ENCODE data around the gene SH3BGR. TPM values are rescaled to one million over a fixed set of nuclear protein-coding genes. Genes with fewer than 3 reads are reported as not detected.

SH3BGR gene
- total RNA-seq, 1 donor, result 0.27 TPM

- DNase-seq (ENCODE audit: low read depth in 2 of 3, low spot score in 2 of 3), result no peak
Observed at GRCh38 chr21:39511102-39511501, 59.3 kb downstream of the SH3BGR start.

- no peak for DNase-seq (ENCODE audit: low read depth in 2 of 3, low spot score in 2 of 3)
Observed at GRCh38 chr21:39513735-39514134, 62.0 kb downstream of the SH3BGR start.

GRCh38 chr21:39515684-39516472 lies 64.1 kb downstream of the SH3BGR start:
- no peak for DNase-seq (ENCODE audit: low read depth in 2 of 3, low spot score in 2 of 3)

GRCh38 chr21:39518055-39518846 lies 66.5 kb downstream of the SH3BGR start:
- peak in 2 of 3 donors; percentile 63 to 76 for DNase-seq (ENCODE audit: low read depth in 2 of 3, low spot score in 2 of 3)

- DNase-seq (ENCODE audit: low read depth in 2 of 3, low spot score in 2 of 3), result no peak
Observed at GRCh38 chr21:39518847-39519210, 67.1 kb downstream of the SH3BGR start.

GRCh38 chr21:39519835-39520234 lies 68.1 kb downstream of the SH3BGR start:
- no peak for DNase-seq (ENCODE audit: low read depth in 2 of 3, low spot score in 2 of 3)

- DNase-seq (ENCODE audit: low read depth in 2 of 3, low spot score in 2 of 3), result no peak
Observed at GRCh38 chr21:39523399-39523798, 71.6 kb downstream of the SH3BGR start.

GRCh38 chr21:39523915-39524314 lies 72.1 kb downstream of the SH3BGR start:
- no peak for DNase-seq (ENCODE audit: low read depth in 2 of 3, low spot score in 2 of 3)

GRCh38 chr21:39525129-39525528 lies 73.4 kb downstream of the SH3BGR start:
- DNase-seq (ENCODE audit: low read depth in 2 of 3, low spot score in 2 of 3), result no peak

GRCh38 chr21:39525601-39526000 lies 73.8 kb downstream of the SH3BGR start:
- no peak for DNase-seq (ENCODE audit: low read depth in 2 of 3, low spot score in 2 of 3)

GRCh38 chr21:39527067-39527595 lies 75.4 kb downstream of the SH3BGR start:
- DNase-seq (ENCODE audit: low read depth in 2 of 3, low spot score in 2 of 3), result no peak

GRCh38 chr21:39527664-39528381 lies 76.1 kb downstream of the SH3BGR start:
- DNase-seq (ENCODE audit: low read depth in 2 of 3, low spot score in 2 of 3), result no peak

GRCh38 chr21:39529026-39529425 lies 77.3 kb downstream of the SH3BGR start:
- no peak for DNase-seq (ENCODE audit: low read depth in 2 of 3, low spot score in 2 of 3)

GRCh38 chr21:39531064-39531463 lies 79.3 kb downstream of the SH3BGR start:
- no peak for DNase-seq (ENCODE audit: low read depth in 2 of 3, low spot score in 2 of 3)

GRCh38 chr21:39531840-39532239 lies 80.1 kb downstream of the SH3BGR start:
- no peak for DNase-seq (ENCODE audit: low read depth in 2 of 3, low spot score in 2 of 3)

GRCh38 chr21:39533545-39534380 lies 82.0 kb downstream of the SH3BGR start:
- DNase-seq (ENCODE audit: low read depth in 2 of 3, low spot score in 2 of 3), result no peak

GRCh38 chr21:39535646-39536437 lies 84.1 kb downstream of the SH3BGR start:
- DNase-seq (ENCODE audit: low read depth in 2 of 3, low spot score in 2 of 3), result no peak

GRCh38 chr21:39536835-39537234 lies 85.1 kb downstream of the SH3BGR start:
- DNase-seq (ENCODE audit: low read depth in 2 of 3, low spot score in 2 of 3), result no peak

- no peak for DNase-seq (ENCODE audit: low read depth in 2 of 3, low spot score in 2 of 3)
Observed at GRCh38 chr21:39537571-39537970, 85.8 kb downstream of the SH3BGR start.
